Activated naive CD4-positive, alpha-beta T cell treated with anti-CD3 and anti-CD28 coated beads, Interleukin-2, amount 50 U/mL, for 72 hours (primary cell): ENCODE results near the gene SUCLG2. TPM values are rescaled to one million over a fixed set of nuclear protein-coding genes. Genes with fewer than 3 reads are reported as not detected.

Source experiments
- ATAC-seq, 2 donors: fragments of 150-1000 bp; cut with Tn5 transposase; 2 replicates each; pipeline ENCODE4 v1.10.0; 2021; ENCODE audit warnings: mild to moderate bottlenecking in 2 of 2, moderate library complexity in 2 of 2
- DNase-seq, 2 donors: peaks; one replicate each; pipeline ENCODE4 v3.0.0; 2021 to 2022; ENCODE audit warnings: low spot score in 2 of 2
- H3K27ac Mint-ChIP-seq, 2 donors: one replicate each; pipeline ENCODE4 v1.8.0; 2022; ENCODE audit warnings: mild to moderate bottlenecking in 2 of 2, mixed read lengths in 2 of 2
- H3K36me3 Mint-ChIP-seq, 2 donors: one replicate each; pipeline ENCODE4 v1.8.0; 2022; ENCODE audit warnings: mixed read lengths in 2 of 2
- H3K9me3 Mint-ChIP-seq, 2 donors: one replicate each; pipeline ENCODE4 v1.8.0; 2022; ENCODE audit warnings: mixed read lengths in 2 of 2
- total RNA-seq, 2 donors: library from RNA; stranded (reverse); gene quantifications; one replicate each; pipeline ENCODE4 v1.2.3, GENCODE V29; 2022

SUCLG2 gene
- total RNA-seq, 2 donors from 2014 or later = 48.1 to 70.6 TPM

GRCh38 chr3:67384760-67385397 is 269.5 kb downstream of the SUCLG2 start:
- ATAC-seq (peak; percentile 47 to 60), DNase-seq (peak; percentile 41 to 61)
- H3K9me3 Mint-ChIP-seq = peaks cover 9 to 28% of the 10 kb centered on the region in 2 donors
- no peak overlapping the region for H3K27ac Mint-ChIP-seq
- peaks cover 39 to 43% of the 10 kb centered on the region in 2 donors for H3K36me3 Mint-ChIP-seq

- Mint-ChIP-seq H3K9me3 (peaks cover 9 to 25% of the 10 kb centered on the region in 2 donors), H3K27ac (no peak overlapping the region), H3K36me3 (peaks cover 41 to 42% of the 10 kb centered on the region in 2 donors)
- ATAC-seq (no peak), DNase-seq (no peak)
Observed at GRCh38 chr3:67384016-67384415, 270.4 kb downstream of the SUCLG2 start.

- peaks cover 9 to 19% of the 10 kb centered on the region in 2 donors for H3K9me3 Mint-ChIP-seq
- ATAC-seq (no peak), DNase-seq (no peak)
- peaks cover 35 to 38% of the 10 kb centered on the region in 2 donors for H3K36me3 Mint-ChIP-seq
- H3K27ac Mint-ChIP-seq = no peak overlapping the region
Observed at GRCh38 chr3:67383379-67383778, 271.0 kb downstream of the SUCLG2 start.

GRCh38 chr3:67382536-67382935 is 271.9 kb downstream of the SUCLG2 start:
- no peak for DNase-seq
- H3K27ac Mint-ChIP-seq = no peak overlapping the region
- H3K9me3 Mint-ChIP-seq = peaks cover 9 to 12% of the 10 kb centered on the region in 2 donors

GRCh38 chr3:67381667-67382272 is 272.6 kb downstream of the SUCLG2 start:
- peak in 1 of 2 donors; percentile 14 for DNase-seq
- Mint-ChIP-seq H3K27ac (no peak overlapping the region), H3K36me3 (peaks cover 22 to 34% of the 10 kb centered on the region in 2 donors), H3K9me3 (peaks cover 5 to 8% of the 10 kb centered on the region in 2 donors)
- no peak for ATAC-seq

More at GRCh38 chr3:67382536-67382935, 271.9 kb downstream of the SUCLG2 start:
- no peak for ATAC-seq
- H3K36me3 Mint-ChIP-seq = peaks cover 29 to 31% of the 10 kb centered on the region in 2 donors

- Mint-ChIP-seq H3K27ac (no peak overlapping the region), H3K9me3 (no peaks in the 10 kb centered on the region), H3K36me3 (peaks cover 18 to 30% of the 10 kb centered on the region in 2 donors)
- no peak for DNase-seq
- ATAC-seq = no peak
Observed at GRCh38 chr3:67380118-67380517, 274.3 kb downstream of the SUCLG2 start.

GRCh38 chr3:67377299-67377698 is 277.1 kb downstream of the SUCLG2 start:
- Mint-ChIP-seq H3K27ac (peak overlapping the region in 1 of 2 donors; percentile 18), H3K9me3 (no peaks in the 10 kb centered on the region), H3K36me3 (peaks cover 34 to 35% of the 10 kb centered on the region in 2 donors)
- ATAC-seq (no peak), DNase-seq (no peak)

GRCh38 chr3:67376416-67376815 is 278.0 kb downstream of the SUCLG2 start:
- H3K36me3 Mint-ChIP-seq = peaks cover 35 to 38% of the 10 kb centered on the region in 2 donors
- no peaks in the 10 kb centered on the region for H3K9me3 Mint-ChIP-seq
- ATAC-seq (no peak), DNase-seq (no peak)
- H3K27ac Mint-ChIP-seq = no peak overlapping the region

GRCh38 chr3:67375976-67376375 is 278.4 kb downstream of the SUCLG2 start:
- no peak overlapping the region for H3K27ac Mint-ChIP-seq
- DNase-seq (no peak), ATAC-seq (no peak)
- peaks cover 35 to 38% of the 10 kb centered on the region in 2 donors for H3K36me3 Mint-ChIP-seq
- no peaks in the 10 kb centered on the region for H3K9me3 Mint-ChIP-seq

- peak; percentile 86 to 95 for ATAC-seq
- peaks cover 0 to 5% of the 10 kb centered on the region in 2 donors for H3K9me3 Mint-ChIP-seq
- peak in 1 of 2 donors; percentile 35 for DNase-seq
- peaks cover 0 to 6% of the 10 kb centered on the region in 2 donors for H3K36me3 Mint-ChIP-seq
- H3K27ac Mint-ChIP-seq = peak overlapping the region in 1 of 2 donors; percentile 12
Observed at GRCh38 chr3:67362686-67363085, 291.7 kb downstream of the SUCLG2 start.

GRCh38 chr3:67361770-67362169 is 292.6 kb downstream of the SUCLG2 start:
- H3K9me3 Mint-ChIP-seq = peaks cover 0 to 5% of the 10 kb centered on the region in 2 donors
- H3K36me3 Mint-ChIP-seq = peaks cover 0 to 6% of the 10 kb centered on the region in 2 donors
- no peak for DNase-seq
- no peak for ATAC-seq
- peak overlapping the region in 1 of 2 donors; percentile 12 for H3K27ac Mint-ChIP-seq

GRCh38 chr3:67361323-67361722 is 293.1 kb downstream of the SUCLG2 start:
- DNase-seq (no peak), ATAC-seq (peak; percentile 73 to 74)
- H3K9me3 Mint-ChIP-seq = peaks cover 0 to 5% of the 10 kb centered on the region in 2 donors
- H3K27ac Mint-ChIP-seq = no peak overlapping the region
- H3K36me3 Mint-ChIP-seq = peaks cover 2 to 6% of the 10 kb centered on the region in 2 donors

- Mint-ChIP-seq H3K27ac (no peak overlapping the region), H3K36me3 (peaks cover 0 to 4% of the 10 kb centered on the region in 2 donors), H3K9me3 (no peaks in the 10 kb centered on the region)
- ATAC-seq (peak in 1 of 2 donors; percentile 42), DNase-seq (no peak)
Observed at GRCh38 chr3:67357610-67358458, 296.6 kb downstream of the SUCLG2 start.

GRCh38 chr3:67349551-67350174 is 304.7 kb downstream of the SUCLG2 start:
- H3K9me3 Mint-ChIP-seq = peaks cover 6 to 25% of the 10 kb centered on the region in 2 donors
- DNase-seq = peak; percentile 44 to 58
- peaks cover 5 to 23% of the 10 kb centered on the region in 2 donors for H3K36me3 Mint-ChIP-seq
- H3K27ac Mint-ChIP-seq = peak overlapping the region; percentile 8 to 24
- peak; percentile 97 to 98 for ATAC-seq

GRCh38 chr3:67346081-67346480 is 308.3 kb downstream of the SUCLG2 start:
- Mint-ChIP-seq H3K27ac (no peak overlapping the region), H3K36me3 (peaks cover 17 to 35% of the 10 kb centered on the region in 2 donors), H3K9me3 (peaks cover 15 to 33% of the 10 kb centered on the region in 2 donors)
- DNase-seq = no peak
- no peak for ATAC-seq

GRCh38 chr3:67335813-67336212 is 318.6 kb downstream of the SUCLG2 start:
- DNase-seq (no peak), ATAC-seq (no peak)
- Mint-ChIP-seq H3K9me3 (peaks cover 34 to 47% of the 10 kb centered on the region in 2 donors), H3K36me3 (peaks cover 41 to 49% of the 10 kb centered on the region in 2 donors), H3K27ac (no peak overlapping the region)
